Stimulated activated naive CD4-positive, alpha-beta T cell (primary cell): ENCODE results near the gene PPP6R1.
A peak's percentile ranks its signal among the peaks of the same experiment; 100 is the strongest.

Experiments
- DNase-seq, 6 experiments: peaks; one replicate each; lab custom pipeline; 2025; lab: John Stamatoyannopoulos, UW

The PPP6R1 gene

GRCh38 chr19:55223291-55224037, 35.4 kb downstream of the PPP6R1 start:
- no peak for DNase-seq

DNA sequence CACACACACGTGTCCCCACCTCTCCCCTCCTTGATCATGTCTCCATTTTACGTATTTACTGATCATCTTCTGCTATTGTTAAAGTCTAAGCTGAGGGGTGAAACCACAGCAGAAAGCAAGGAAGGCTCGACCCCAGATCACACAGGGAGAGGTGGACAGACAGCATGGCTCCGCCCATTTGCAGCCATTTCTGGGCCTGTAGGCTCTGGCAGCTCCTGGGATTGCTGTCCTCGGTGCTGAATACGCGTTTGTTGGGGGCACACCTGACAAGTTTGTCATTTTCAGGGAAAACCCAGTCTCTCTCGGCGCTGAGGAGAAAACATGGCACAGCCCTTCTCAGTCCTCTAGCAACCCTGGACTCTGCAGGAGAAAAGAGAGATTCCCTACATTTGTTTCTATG, 38.3 kb downstream of the PPP6R1 start:
- no peak for DNase-seq

DNA sequence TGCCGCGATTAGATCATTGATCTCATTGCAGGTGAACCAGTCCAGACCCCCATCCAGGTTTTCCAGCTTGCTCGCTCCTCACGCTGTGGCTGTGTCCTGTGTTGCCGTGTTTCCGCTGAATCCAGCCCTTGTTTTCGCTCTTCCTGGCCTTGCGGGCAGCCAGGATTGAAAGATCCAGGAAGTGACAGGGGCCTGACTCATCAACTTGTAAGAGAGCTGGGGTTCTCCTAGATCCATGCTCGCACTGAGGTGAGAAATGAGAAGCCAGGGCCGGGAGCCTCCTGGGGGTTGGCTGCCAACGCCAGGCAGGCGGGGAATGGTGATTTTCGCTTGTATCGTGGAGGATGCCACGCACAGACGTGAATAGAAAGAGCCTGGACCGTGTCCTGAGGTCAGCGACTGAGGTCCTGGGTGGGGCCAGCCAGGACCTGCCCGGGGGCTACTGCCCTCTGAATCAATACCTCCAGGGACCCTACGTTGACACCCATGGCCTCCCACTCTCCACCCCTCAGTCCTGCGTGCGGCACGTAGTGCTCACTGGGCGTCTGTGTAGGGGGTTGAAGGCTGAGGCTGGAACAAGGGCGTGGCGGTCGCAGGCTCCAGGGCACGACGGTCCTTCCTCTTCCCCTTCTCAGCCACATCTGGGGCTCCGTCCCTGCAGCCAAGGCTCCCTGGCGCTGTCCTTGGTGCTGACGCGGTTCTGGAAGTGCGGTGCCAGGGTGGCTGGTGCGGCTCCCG, 42.2 kb downstream of the PPP6R1 start:
- DNase-seq, result peak in 5 of 6 experiments; percentile 8 to 24 (median 20)

GRCh38 chr19:55213547-55213946, 45.3 kb downstream of the PPP6R1 start:
- no peak for DNase-seq

- DNase-seq, result peak in 2 of 6 experiments; percentile 6 to 23
These were observed 46.4 kb downstream of the PPP6R1 start for GRCh38 chr19:55212447-55212846.

DNA sequence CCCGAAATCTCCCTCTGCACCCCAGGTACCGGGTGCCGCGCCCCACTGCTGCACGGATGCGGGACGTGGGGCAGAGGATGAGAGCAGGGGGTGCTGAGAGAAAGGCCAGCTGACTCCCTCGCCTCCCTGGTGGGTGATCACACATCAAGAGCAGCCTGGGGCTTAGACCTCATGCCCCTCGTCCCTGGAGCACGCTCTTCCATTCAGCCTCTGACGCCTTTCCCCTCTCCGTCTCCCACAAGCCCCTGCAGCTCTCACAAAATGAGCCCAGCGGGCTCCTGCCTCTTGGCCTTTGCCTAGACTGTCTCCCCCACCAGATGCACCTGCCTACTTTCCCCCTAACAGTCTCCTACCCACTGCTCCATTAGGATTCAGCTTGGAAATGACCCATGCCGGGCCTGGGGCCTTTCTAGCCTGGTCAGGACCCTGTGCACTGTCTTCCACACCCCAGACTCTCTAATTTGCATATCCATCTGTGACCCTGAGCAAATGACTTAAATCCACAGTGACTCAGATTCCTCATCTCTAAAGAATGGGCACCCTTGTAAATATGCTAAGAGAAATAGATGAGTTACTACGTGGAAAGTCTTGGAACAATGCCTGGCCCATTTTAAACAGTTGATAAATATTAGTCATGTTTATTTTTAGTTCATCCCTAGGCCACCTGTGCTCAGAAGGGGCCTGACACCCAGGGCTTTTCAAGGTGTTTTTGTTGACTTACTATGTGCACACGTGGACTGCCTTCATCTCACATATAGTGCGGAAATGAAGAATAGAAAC, 48.9 kb downstream of the PPP6R1 start:
- no peak for DNase-seq

- DNase-seq, result peak in 4 of 6 experiments; percentile 31 to 98 (median 96)
These were observed 49.7 kb downstream of the PPP6R1 start, which contains the start of gene PTPRH for GRCh38 chr19:55208880-55209692. Gene PTPRH, minus strand, starts transcription at chr19:55209501. Its CDS starts 68 bp downstream, at chr19:55209433.

DNA sequence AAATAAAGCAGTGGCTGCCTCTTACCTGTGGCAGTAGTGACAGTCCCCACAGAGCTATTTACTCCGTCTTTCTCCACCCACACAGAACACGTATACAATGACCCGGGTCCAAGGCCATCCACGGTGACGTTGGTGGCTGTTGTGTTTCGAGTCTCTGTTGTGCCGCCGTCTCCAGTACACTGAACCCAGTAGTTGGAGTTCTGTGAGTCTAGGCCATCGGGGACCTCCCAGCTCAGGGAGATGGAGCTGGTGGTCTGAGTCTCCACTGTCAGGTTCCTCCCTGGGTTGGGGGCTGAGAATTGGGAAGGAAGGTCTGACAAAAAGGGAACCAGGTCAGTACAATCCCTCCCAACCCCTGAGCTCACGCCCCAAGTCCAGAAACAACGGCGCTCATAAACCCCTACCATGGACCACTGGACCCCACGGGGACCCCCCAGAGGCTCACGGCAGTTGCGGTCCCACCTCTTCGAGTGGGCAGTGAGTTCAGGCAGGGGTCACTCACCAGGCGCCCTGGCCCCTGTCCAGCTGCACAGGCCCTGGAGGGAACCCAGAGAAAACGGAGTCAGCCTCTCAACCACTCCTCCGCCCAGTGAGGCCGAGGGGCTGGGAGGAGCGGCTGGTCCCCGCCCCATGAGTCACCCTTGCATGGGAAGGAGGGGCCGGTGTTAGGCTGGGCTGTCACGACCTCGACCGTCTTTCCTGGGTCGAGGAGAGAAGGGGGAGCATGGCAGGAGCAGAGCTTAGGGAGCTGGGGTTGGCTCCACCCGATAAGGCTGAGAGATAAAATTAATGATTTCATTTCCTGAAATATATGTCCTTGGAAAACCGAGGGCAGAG, 51.9 kb downstream of the PPP6R1 start:
- DNase-seq, result no peak

DNA sequence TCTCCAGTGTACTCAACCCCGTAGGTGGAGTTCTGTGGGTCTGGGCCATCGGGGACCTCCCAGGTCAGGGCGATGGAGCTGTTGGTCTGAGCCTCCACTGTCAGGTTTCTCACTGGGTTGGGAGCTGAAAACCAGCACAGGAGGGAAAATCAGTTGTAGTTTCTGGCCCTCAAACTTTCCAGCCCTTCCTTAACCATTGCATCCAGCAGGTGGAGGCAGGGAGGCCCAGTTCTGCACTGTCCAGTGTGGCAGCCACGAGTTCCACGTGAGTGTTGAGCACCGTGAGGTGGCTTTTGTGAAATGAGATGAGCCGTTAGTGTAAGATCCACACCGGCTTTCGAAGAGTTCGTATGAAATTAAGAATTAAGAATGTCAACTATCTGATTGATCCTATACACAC, 56.6 kb downstream of the PPP6R1 start:
- DNase-seq, result peak in 1 of 6 experiments; percentile 6

DNA sequence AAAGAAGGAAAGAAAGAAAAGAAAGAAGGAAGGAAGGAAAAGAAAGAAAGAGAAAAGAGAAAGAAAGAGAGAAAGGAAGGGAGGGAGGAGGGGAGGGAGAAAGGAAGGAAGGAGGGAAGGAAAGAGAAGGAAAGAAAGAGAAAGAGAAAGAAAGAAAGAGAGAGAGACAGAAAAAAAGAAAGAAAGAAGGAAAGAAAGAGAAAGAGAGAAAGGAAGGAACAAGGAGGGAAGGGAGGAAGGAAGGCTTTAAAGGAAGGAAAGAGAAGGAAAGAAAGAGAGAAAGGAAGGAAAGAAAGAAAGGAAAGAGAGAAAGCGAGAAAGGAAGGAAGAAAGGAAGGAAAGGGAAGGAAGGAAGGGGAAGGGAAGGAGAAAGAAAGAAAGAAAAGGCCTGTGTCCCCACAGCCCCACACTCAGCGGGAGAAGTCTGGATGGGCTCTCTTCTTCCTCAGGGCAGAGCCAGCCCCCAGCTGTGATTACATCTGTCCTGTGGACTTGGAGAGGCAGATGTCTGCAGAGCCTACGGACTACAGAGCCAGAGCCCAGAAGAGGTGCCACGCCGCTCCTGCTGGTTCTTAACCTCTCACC, 59.1 kb downstream of the PPP6R1 start:
- DNase-seq, result no peak

- DNase-seq, result no peak
These were observed 60.2 kb downstream of the PPP6R1 start for GRCh38 chr19:55198651-55199050.

- DNase-seq, result no peak
These were observed 61.3 kb downstream of the PPP6R1 start for GRCh38 chr19:55197528-55197927.

- no peak for DNase-seq
These were observed 62.0 kb downstream of the PPP6R1 start for GRCh38 chr19:55196803-55197202.

GRCh38 chr19:55193481-55193880, 65.3 kb downstream of the PPP6R1 start:
- DNase-seq, result no peak

- no peak for DNase-seq
These were observed 69.4 kb downstream of the PPP6R1 start for GRCh38 chr19:55189403-55189835.

DNA sequence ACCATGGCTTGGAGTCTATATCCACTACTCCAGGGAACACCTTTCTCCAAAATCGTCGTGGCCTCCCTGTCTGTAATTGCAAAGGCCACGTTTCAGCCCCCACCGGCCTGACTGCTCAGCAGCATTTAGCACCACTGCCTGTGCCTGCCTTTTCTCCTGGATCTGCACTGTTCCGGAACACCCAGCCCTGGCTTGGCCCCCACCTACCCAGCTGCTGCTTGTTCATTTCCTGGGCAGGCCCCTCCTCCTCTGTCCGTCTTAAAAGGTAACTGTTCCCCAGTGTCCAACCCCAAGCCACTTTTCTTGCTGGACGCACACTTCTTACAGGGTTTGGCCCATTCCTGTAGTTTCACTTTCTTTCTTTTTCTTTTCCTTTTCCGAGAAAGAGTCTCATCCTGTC, 70.2 kb downstream of the PPP6R1 start:
- no peak for DNase-seq

- no peak for DNase-seq
These were observed 72.7 kb downstream of the PPP6R1 start for GRCh38 chr19:55186080-55186479.

- DNase-seq, result no peak
These were observed 77.1 kb downstream of the PPP6R1 start for GRCh38 chr19:55181740-55182139.
